Activated CD8-positive, alpha-beta memory T cell treated with anti-CD3 and anti-CD28 coated beads, Interleukin-2, amount 10 ng/mL, durations not matched to agents 7 days and 5 days (primary cell): ENCODE data around the gene EFNA1. TPM values are rescaled to one million over a fixed set of nuclear protein-coding genes. Genes with fewer than 3 reads are reported as not detected.

Experiments used
- ATAC-seq: fragments of 150-1000 bp; cut with Tn5 transposase; one replicate; pipeline ENCODE4 v1.10.0; 2021; ENCODE audit warnings: moderate library complexity
- CTCF ChIA-PET: fragments of 350-600 bp; sonication (Branson Sonifier 250); formaldehyde crosslinking; loops from one replicate; lab custom pipeline; 2021; ENCODE audit warnings: antibody characterized with exemption; lab: Charles Lee
- DNase-seq: peaks from one replicate; pipeline ENCODE4 v3.0.0-alpha.2; 2020
- H3K27ac Mint-ChIP-seq: one replicate; pipeline ENCODE4 v1.8.0; 2021; ENCODE audit warnings: mild to moderate bottlenecking, mixed read lengths
- H3K27me3 Mint-ChIP-seq: one replicate; pipeline ENCODE4 v1.8.0; 2021; ENCODE audit warnings: mixed read lengths
- H3K36me3 Mint-ChIP-seq: one replicate; pipeline ENCODE4 v1.8.0; 2021; ENCODE audit warnings: mild to moderate bottlenecking, mixed read lengths
- H3K4me1 Mint-ChIP-seq: one replicate; pipeline ENCODE4 v1.8.0; 2021; ENCODE audit warnings: mixed read lengths
- H3K4me3 Mint-ChIP-seq: one replicate; pipeline ENCODE4 v1.8.0; 2021; ENCODE audit warnings: mild to moderate bottlenecking, moderate library complexity, mixed read lengths
- H3K9me3 Mint-ChIP-seq: one replicate; pipeline ENCODE4 v1.8.0; 2022; ENCODE audit warnings: low read depth, mixed read lengths
- total RNA-seq, 2 experiments: library from RNA; stranded (reverse); gene quantifications; one replicate each; pipeline ENCODE4 v1.2.3, GENCODE V29; 2021

Gene EFNA1, protein sequence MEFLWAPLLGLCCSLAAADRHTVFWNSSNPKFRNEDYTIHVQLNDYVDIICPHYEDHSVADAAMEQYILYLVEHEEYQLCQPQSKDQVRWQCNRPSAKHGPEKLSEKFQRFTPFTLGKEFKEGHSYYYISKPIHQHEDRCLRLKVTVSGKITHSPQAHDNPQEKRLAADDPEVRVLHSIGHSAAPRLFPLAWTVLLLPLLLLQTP
- not detected for total RNA-seq

DNA sequence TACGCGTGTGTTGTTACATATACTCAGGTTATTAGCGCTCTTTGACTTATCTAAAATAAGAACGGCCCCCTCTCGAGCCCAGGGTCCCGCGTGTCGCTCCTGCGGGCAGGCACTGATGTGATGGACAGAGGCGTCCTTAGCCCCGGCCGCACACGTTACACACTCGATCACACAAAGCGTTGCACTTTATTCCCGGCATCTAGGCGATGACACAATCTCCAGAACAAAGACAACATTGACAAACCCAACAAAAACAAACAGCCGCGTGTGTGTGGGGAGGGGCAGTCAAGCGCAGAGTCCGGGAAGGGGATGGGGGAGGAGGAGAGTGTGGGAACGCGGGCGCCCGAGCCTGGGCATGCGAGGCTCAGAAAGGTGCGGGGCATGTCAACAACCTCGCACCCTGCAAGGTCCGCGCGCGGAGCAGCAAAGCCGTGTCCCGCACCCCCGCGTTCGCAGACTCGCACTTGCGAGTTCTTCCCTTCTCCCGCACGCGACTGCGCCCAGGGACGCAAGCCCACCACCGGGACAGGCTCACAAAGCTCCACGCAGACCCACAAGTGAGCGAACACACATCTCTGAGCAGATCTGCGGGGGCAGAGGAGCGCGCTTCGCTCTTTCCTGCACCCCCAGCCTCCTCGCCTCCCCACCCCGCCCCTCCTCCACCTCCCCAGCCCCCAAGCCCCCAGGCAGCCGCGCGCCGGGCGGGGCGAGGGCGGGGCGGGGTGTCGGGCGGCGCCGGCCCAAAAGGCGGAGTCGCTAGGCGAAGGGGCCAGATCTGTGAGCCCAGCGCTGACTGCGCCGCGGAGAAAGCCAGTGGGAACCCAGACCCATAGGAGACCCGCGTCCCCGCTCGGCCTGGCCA, at the start of gene EFNA1:
TSS of gene EFNA1 (plus strand) at position 772 of the 862 bp plus-strand sequence. CDS start 102 bp downstream, outside the sequence.
- no peak within 1 kb of the TSS for H3K27ac Mint-ChIP-seq
- H3K4me1 Mint-ChIP-seq, result peaks cover 25% of the 10 kb centered on the region
- H3K4me3 Mint-ChIP-seq, result peak within 1 kb of the TSS; percentile 64
- no peak for DNase-seq
- peaks cover 66% of the 10 kb centered on the region for H3K27me3 Mint-ChIP-seq
- H3K36me3 Mint-ChIP-seq, result no peaks in the 10 kb centered on the region
- peak; percentile 80 for ATAC-seq
- no peaks in the 10 kb centered on the region for H3K9me3 Mint-ChIP-seq
- CTCF ChIA-PET, result interaction anchor here (2.0 kb wide), 1 partner anchor 41 kb away, joined by 4 read pairs; no protein-coding TSS in a partner anchor

DNA sequence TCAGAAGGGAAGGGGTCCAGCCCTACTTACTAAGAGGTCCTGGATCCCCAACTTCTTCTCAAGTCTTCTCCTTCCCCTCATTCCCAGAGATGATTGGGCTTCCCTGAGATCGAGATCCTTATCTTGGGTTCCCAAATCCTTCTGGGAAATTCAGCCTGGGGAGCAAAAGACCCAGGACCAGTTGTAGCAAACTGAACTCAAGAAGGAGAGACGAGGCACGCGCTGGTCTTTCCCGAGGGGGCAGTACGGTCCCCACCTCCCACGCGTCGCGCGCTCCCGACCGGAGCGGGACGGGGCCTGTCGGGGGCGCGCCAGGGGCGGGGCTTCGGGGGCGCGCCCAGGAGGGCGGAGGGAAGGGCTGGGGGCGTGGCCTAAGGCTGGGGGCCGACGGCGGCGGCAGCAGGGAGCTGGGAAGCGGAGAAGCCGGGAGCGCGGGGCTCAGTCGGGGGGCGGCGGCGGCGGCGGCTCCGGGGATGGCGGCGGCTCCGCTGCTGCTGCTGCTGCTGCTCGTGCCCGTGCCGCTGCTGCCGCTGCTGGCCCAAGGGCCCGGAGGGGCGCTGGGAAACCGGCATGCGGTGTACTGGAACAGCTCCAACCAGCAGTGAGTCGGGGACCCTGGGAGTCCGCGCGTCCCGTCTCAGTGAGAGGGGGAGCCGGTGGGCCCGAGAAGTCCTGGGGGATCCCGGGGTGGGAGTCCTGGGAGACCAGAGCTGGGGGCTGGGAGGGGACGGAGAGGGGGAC, 49.0 kb upstream of the EFNA1 start, which contains the start of gene EFNA3:
TSS of gene EFNA3 (plus strand) at position 369 of the 741 bp plus-strand sequence. CDS start at position 474, 105 bp downstream.
- ATAC-seq (peak; percentile 59), DNase-seq (peak; percentile 66)
- Mint-ChIP-seq H3K27me3 (peaks cover 49% of the 10 kb centered on the region), H3K36me3 (no peaks in the 10 kb centered on the region), H3K9me3 (no peaks in the 10 kb centered on the region), H3K4me1 (peaks cover 49% of the 10 kb centered on the region), H3K27ac (no peak within 1 kb of the TSS), H3K4me3 (peak within 1 kb of the TSS; percentile 42)
- CTCF ChIA-PET, result interaction anchor here (1.3 to 5.3 kb wide), 7 partner anchors 10 to 519 kb away, joined by 4 to 54 read pairs (median 5); partner anchors contain the start of genes ADAM15 and EFNA4

DNA sequence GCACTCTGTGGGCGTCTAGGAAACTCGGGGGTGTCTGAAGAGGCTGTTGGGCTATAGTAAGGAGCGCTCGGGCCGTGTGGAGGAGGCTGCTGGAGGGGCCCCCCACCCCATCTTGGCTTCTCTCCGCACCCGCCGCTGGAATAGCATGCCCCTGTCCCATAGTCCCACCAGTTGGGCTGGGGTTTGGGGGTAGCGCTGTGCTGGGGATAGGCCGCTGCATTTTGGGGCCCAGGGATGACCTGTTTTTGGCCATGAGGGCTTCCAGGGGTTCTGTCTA, 48.5 kb upstream of the EFNA1 start:
- Mint-ChIP-seq H3K36me3 (no peaks in the 10 kb centered on the region), H3K4me3 (peak overlapping the region; percentile 42), H3K27me3 (peaks cover 54% of the 10 kb centered on the region), H3K4me1 (peaks cover 49% of the 10 kb centered on the region), H3K27ac (no peak overlapping the region), H3K9me3 (no peaks in the 10 kb centered on the region)
- DNase-seq (no peak), ATAC-seq (peak; percentile 6)
- CTCF ChIA-PET, result interaction anchor here (1.3 to 5.3 kb wide), 6 partner anchors 10 to 519 kb away, joined by 4 to 54 read pairs (median 8); partner anchors contain the start of genes ADAM15 and EFNA4

DNA sequence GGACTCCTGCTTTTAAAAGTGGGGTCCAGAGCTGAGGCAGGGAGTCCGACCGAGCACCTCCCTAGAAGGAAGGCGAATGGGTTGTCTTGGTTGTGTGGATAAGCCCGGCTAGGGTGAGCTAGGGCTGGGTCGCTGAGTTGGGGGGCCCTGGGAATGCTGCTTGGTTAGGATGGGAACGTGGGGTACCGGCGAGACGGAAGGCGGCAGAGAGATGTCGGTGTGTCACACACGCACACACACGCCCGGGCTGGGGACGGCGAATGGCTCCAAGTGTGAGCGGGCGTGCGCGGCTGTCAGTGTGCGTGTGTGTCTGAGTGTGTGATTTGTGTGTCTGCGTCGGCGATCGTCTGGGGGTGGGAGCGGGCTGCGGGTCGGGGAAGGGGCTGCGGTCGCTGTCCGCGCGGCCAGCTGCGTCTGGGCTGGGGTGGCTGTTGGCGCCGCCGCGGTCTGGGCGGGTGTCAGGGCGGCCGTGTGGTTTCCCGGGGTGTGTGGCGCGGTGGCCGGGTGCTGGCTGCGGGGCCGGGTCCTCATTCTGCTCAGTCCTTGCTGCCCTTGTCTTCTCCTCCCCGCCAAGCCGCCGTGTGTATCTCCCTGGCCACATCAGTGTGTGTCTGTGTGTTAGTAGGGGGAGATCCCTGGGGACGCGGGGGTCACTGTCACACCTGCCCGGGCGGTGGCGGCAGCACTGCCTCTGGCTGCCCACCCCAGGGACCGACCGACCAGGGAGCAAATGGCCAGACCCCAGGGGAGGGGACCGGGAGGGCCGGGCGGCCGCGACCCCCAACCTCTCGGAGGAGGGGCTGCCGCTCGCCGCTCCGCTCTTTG, 48.0 kb upstream of the EFNA1 start:
- H3K27me3 Mint-ChIP-seq, result peaks cover 56% of the 10 kb centered on the region
- peaks cover 49% of the 10 kb centered on the region for H3K4me1 Mint-ChIP-seq
- peak overlapping the region; percentile 42 for H3K4me3 Mint-ChIP-seq
- CTCF ChIA-PET, result interaction anchor here (1.0 to 5.3 kb wide), 8 partner anchors 11 to 80 kb away, joined by 4 to 54 read pairs (median 6); partner anchors contain the start of genes ADAM15 and EFNA4
- H3K27ac Mint-ChIP-seq, result no peak overlapping the region
- no peak for ATAC-seq
- H3K36me3 Mint-ChIP-seq, result no peaks in the 10 kb centered on the region
- no peaks in the 10 kb centered on the region for H3K9me3 Mint-ChIP-seq
- DNase-seq, result no peak

DNA sequence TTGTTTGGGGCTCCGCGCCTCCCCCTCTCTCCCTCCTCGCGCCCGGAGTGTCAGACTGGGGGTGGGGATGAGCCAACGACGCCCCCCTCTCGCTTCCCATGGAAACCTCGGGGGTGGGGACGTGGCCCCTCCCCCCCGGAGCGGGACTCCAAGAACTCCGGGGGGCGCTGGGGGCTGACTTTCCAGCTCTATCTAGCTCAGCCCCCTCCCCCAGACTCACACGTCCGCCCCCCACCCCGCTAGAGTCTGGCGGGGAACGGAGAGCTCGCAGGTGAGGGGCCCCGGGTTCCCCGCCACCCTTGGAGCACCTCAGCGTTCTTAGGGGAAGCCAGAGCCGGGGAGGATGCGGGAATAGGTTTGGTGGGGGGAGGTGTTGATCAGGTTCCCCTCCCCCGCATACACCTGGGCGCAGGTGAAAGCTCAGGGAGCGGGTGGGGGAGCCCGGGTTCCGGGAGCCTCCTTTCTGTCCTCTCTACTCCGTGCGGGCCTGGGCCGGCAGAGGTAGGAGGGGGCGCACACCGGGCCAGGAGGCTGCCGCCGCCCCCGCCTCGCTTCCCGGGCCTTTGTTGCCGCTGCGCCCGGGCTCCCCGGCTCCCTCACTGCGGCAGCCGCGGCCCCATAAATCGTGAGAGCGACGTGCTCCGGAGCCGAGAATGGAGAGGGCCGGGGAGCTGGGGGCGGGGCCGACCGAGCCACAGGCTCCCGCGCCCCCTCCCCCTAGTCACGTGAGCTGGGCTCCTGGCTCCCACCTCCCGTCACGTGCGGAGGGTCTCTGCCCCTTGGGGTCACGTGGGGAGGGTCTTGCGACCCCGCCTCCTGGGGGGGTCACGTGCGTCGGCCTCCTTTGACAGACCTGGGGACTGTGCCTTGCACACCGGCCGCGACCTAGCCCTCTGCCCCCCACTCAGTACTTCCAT, 47.1 kb upstream of the EFNA1 start:
- ATAC-seq (no peak), DNase-seq (no peak)
- Mint-ChIP-seq H3K9me3 (no peaks in the 10 kb centered on the region), H3K27me3 (peaks cover 56% of the 10 kb centered on the region), H3K4me3 (no peak overlapping the region), H3K27ac (no peak overlapping the region), H3K36me3 (no peaks in the 10 kb centered on the region), H3K4me1 (peaks cover 52% of the 10 kb centered on the region)
- CTCF ChIA-PET, result interaction anchor here (0.9 to 5.3 kb wide), 11 partner anchors 9 to 113 kb away, joined by 3 to 54 read pairs (median 4); partner anchors contain the start of genes ADAM15, EFNA4 and KRTCAP2

DNA sequence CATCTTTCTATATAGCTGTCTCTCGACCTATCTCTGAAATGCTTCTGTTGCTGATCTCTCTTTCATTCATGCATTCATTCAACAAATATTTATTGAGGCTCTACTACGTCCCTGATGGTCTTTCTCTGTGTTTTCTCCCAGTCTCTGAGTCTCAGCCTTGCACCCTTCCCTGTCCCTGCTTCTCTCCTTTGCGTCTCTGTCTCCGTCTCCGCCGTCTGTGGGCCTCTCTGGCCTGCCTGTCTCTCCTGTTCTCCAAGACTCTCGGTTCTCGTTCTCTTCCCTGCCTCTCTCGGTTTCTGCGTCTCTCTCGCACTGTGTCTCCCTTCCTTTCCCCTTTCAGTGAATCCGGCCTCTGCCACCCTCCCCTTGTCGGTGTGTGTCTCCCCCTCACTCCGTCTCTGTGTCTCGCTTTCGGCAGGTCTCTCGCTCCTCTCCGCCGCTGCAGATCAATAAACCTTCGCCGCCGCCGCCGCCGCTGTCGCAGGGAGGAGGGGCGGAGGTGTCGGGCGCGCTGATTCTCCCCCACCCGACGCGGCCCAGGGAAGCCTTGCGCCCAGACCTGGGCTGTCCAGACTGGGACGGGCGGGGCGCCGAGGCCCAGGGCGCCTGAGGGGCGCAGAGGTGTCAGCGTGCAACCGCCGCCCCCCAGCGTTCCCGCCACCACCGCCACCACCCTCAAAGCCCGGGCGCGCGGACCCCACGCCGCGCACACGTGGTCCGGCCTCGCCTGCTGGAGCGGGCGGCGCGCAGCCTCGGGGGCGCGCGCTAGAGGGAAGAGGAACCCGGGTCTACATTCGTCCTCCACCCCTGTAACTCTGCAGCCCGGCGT, 46.0 kb upstream of the EFNA1 start:
- CTCF ChIA-PET, result interaction anchor here (1.1 to 5.5 kb wide), 8 partner anchors 10 to 112 kb away, joined by 3 to 319 read pairs (median 6); partner anchors contain the start of genes ADAM15, EFNA4 and KRTCAP2
- Mint-ChIP-seq H3K27ac (peak overlapping the region; percentile 42), H3K36me3 (no peaks in the 10 kb centered on the region), H3K9me3 (no peaks in the 10 kb centered on the region), H3K4me1 (peaks cover 55% of the 10 kb centered on the region), H3K4me3 (peak overlapping the region; percentile 29), H3K27me3 (peaks cover 56% of the 10 kb centered on the region)
- ATAC-seq, result no peak
- no peak for DNase-seq

DNA sequence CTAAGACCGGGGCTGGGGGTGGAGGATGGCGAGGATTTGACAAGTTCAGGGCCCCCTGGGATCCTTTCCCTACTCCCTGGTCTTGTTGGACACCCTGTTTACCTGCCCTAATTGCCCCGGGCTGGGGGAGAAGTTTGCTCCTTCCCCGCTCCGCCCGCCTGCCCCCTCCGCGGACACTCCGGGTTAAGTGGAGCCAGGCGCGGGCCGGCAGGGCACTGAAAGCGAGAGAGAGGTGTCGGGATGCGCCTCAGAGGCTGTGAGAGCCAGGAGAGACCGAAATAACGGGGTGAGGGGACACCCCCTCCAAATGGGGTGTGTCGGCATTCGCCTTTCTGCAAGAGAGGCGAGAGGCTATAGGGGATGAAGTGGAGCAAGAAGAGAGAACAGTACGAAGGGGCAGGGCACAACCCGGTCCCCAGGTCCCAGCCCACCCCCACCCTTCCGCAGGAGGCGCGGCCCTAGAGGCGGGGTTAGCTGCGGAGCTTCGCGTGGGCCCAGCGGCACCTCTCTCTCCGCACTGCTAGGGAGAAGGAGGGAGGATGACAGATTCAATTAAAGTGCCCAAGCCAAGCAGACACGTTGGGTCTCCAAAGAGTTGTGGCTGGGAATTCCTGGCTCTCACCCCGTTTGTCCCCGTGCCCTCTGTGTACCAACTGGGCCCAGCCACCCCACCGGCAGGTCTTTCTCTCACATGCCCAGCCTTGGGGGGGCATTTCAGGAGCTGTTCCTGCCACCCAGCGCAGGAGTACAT, 45.2 kb upstream of the EFNA1 start:
- H3K4me1 Mint-ChIP-seq, result peaks cover 47% of the 10 kb centered on the region
- no peaks in the 10 kb centered on the region for H3K36me3 Mint-ChIP-seq
- DNase-seq, result no peak
- no peak overlapping the region for H3K27ac Mint-ChIP-seq
- ATAC-seq, result no peak
- H3K4me3 Mint-ChIP-seq, result no peak overlapping the region
- no peaks in the 10 kb centered on the region for H3K9me3 Mint-ChIP-seq
- CTCF ChIA-PET, result interaction anchor here (4.8 to 5.5 kb wide), 3 partner anchors 22 to 87 kb away, joined by 84 to 319 read pairs (median 118); partner anchors contain the start of genes ADAM15, EFNA4 and KRTCAP2
- peaks cover 56% of the 10 kb centered on the region for H3K27me3 Mint-ChIP-seq

DNA sequence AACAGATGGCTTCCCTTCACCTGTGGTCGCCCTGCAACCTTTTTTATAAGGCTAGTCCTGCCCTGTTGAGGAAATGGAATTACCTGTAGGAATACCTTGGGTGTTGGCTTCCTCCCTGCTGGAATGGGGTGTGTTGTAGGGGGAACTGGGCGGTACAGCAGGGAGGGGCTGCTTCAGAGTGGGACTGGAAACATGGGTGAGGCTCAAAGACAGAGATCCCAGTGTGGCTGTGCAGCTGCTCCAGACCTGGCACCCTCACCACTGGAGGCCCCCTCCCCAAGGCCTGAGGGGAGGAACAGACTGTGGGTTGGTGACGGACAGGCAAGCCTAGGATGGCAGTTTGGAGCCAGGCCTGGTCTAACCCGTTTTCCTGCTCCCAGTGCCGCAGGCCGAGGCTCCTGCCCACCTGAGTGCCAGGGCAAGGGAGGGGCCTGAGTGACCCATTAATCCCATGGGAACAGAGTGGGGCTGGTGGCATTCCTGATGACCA, 44.6 kb upstream of the EFNA1 start:
- DNase-seq (no peak), ATAC-seq (no peak)
- CTCF ChIA-PET, result interaction anchor here (2.6 to 5.5 kb wide), 5 partner anchors 7 to 122 kb away, joined by 10 to 319 read pairs (median 84); partner anchors contain the start of genes ADAM15, EFNA4, KRTCAP2 and PYGO2
- Mint-ChIP-seq H3K4me3 (no peak overlapping the region), H3K4me1 (peaks cover 43% of the 10 kb centered on the region), H3K9me3 (no peaks in the 10 kb centered on the region), H3K36me3 (no peaks in the 10 kb centered on the region), H3K27ac (no peak overlapping the region), H3K27me3 (peaks cover 49% of the 10 kb centered on the region)

DNA sequence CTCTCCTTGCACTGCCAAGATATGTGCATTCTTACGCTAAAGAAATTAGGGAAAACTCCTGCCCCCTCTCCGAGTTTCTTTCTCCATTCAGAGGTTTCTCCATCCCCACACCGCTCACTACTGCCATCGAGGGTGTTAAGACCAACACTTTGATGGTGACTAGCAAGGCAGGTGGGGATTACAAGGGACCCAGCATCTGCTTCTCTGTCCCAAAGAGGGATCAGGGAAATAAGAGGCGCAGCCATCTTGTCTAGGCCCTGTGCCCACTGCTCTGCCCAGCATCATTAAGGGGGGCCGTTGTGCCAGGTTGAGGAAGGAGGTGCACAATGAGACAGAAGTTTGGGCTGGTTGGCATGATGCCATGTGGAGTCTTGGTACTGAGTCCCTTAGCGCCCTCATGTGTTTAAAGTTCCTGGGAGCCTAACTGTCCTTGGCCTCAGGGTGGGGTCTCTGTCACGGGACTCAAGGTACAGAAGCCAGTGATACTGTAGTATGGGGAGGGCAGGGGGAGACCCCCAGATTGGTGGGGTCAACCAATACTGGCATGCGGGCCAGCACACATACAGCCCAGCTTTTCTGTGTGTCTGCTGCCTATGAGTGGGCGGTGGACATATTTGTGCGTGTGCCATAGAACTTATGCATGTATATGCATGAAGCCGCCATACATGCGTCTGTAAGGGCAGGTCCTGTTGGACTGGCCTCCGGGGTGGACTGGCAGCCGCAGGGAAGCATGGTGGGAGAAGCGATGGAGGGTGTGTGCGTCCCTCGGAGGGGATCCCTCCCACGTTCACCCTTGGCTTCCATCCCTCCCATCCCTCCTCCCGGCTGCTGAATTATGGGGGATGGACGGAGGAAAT, 43.6 kb upstream of the EFNA1 start:
- Mint-ChIP-seq H3K27me3 (peaks cover 41% of the 10 kb centered on the region), H3K4me1 (peaks cover 39% of the 10 kb centered on the region), H3K27ac (peak overlapping the region; percentile 94), H3K9me3 (no peaks in the 10 kb centered on the region), H3K4me3 (peak overlapping the region; percentile 92), H3K36me3 (no peaks in the 10 kb centered on the region)
- peak; percentile 62 for DNase-seq
- CTCF ChIA-PET, result interaction anchor here (0.8 to 5.5 kb wide), 35 partner anchors 8 to 526 kb away, joined by 3 to 319 read pairs (median 7); partner anchors contain the start of genes ADAM15, DCST1, DCST2 and DPM3
- no peak for ATAC-seq
